SU-DHL-6 (cell line): Measurements from ENCODE around the gene TLCD5.

Source experiments
- H2AFZ ChIP-seq: fragments of 200-600 bp; sonication (generic); 2 replicates; pipeline ENCODE4 v1.6.1; 2014; ENCODE audit warnings: low read depth, mild to moderate bottlenecking, moderate library complexity, mixed read lengths, antibody characterized with exemption, low read length; ENCODE audit not compliant: severe bottlenecking
- H3F3A ChIP-seq: fragments of 200-600 bp; shearing (Covaris generic); 2 replicates; pipeline ENCODE4 v1.6.0; 2016; ENCODE audit warnings: antibody characterized with exemption, mild to moderate bottlenecking; ENCODE audit not compliant: insufficient read depth
- H3K27ac ChIP-seq: fragments of 200-600 bp; sonication (generic); 2 replicates; pipeline ENCODE4 v1.5.1; 2016; ENCODE audit warnings: low read depth, mild to moderate bottlenecking, low read length, moderate library complexity, mixed read lengths
- H3K27me3 ChIP-seq: fragments of 200-600 bp; sonication (generic), shearing (Covaris generic); 2 replicates; pipeline ENCODE4 v1.6.0; 2014; ENCODE audit warnings: mild to moderate bottlenecking, low read length
- H3K36me3 ChIP-seq: fragments of 200-600 bp; sonication (generic); 2 replicates; pipeline ENCODE4 v1.6.1; 2014; ENCODE audit warnings: mild to moderate bottlenecking, low read length, mixed read lengths
- H3K4me2 ChIP-seq: fragments of 300-600, 200-600 bp; shearing (Covaris generic), sonication (generic); 2 replicates; pipeline ENCODE4 v1.6.0; 2014; ENCODE audit warnings: low read length, low read depth, mild to moderate bottlenecking; ENCODE audit not compliant: poor library complexity, severe bottlenecking
- H3K4me3 ChIP-seq: fragments of 200-600 bp; sonication (generic); 2 replicates; pipeline ENCODE4 v1.5.1; 2014; ENCODE audit warnings: antibody characterized with exemption, low read length, mild to moderate bottlenecking, mixed read lengths; ENCODE audit not compliant: insufficient read depth, poor library complexity, severe bottlenecking
- H3K79me2 ChIP-seq: fragments of 200-600 bp; sonication (generic); 2 replicates; pipeline ENCODE4 v1.6.1; 2014; ENCODE audit warnings: mild to moderate bottlenecking, low read length, moderate library complexity; ENCODE audit not compliant: insufficient read depth
- H3K9ac ChIP-seq: fragments of 200-600 bp; sonication (generic); 2 replicates; pipeline ENCODE4 v1.7.0; 2014; ENCODE audit warnings: mild to moderate bottlenecking, low read length
- H3K9me2 ChIP-seq: fragments of 200-600 bp; sonication (generic); replicated peaks from 2 replicates; pipeline ENCODE4 v1.6.1; 2014; ENCODE audit warnings: low read length; ENCODE audit not compliant: insufficient read depth
- H3K9me3 ChIP-seq: fragments of 200-600 bp; sonication (generic); 2 replicates; pipeline ENCODE4 v1.6.1; 2014; ENCODE audit warnings: low read length, mixed read lengths; ENCODE audit not compliant: insufficient read depth
- H4K20me1 ChIP-seq: fragments of 200-600 bp; sonication (generic); 2 replicates; pipeline ENCODE4 v1.6.1; 2014; ENCODE audit warnings: low read depth, mild to moderate bottlenecking, antibody characterized with exemption, low read length, moderate library complexity, mixed read lengths
- CTCF ChIP-seq: fragments of 200-600 bp; sonication (generic); IDR thresholded peaks from one replicate; pipeline ENCODE4 v1.5.1; 2017; ENCODE audit warnings: antibody characterized with exemption, mild to moderate bottlenecking, low read length, moderate library complexity; ENCODE audit not compliant: insufficient read depth, poor library complexity, severe bottlenecking
- EZH2phosphoT487 ChIP-seq: fragments of 200-600 bp; sonication (generic), shearing (Covaris generic); conservative IDR thresholded peaks from 2 replicates; pipeline ENCODE4 v1.6.1; 2018; ENCODE audit warnings: mild to moderate bottlenecking, antibody characterized with exemption, low read length, moderate library complexity, mixed read lengths

The TLCD5 gene

DNA sequence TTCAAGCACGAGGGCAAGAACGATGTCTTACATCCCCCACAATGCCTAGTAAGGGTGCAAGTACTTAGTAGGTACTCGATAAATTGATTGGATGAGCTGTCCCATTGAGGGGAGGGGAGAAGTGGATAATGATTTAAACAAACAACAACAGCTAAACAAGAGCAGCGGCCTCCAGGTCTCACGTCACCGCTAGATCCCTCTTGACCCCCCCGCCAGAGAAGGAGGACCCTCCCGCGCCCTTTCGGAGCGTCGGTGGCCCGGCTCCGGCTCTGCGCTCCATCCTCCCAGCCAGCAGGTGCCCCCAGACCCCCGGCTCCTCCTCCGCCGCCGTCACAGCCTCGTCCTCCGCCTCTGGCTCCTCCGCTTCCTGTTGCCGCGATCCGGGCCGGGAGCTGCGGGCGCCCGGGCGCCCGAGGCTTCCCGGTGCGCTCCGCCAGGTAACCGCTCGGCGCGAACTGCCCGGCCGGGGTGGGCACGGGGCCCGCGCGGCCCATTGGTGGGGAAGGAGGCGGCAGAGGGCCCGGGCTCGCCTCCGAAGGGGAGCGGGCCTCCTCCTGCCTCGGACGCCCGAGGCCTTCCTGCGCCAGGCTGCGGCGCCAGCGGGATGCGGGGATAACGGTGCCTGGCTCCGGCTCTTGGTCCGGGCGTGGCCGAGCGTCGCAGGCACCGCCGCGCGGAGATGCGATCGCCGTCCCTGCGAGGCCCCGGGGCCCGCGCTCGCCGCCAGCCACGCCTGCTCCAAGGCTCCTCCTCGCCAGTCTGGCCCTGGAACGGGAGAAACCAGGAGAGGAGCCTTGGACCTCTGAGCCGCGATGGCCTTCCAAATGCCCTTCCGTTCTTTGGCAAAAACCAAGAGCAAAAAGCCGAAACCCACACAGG lies at the start of gene TLCD5:
Gene TLCD5, plus strand, starts transcription at position 368 of the 879 bp plus-strand sequence. CDS start 2,143 bp downstream, outside the sequence.
- peak within 1 kb of the TSS; percentile 11 for H2AFZ ChIP-seq

DNA sequence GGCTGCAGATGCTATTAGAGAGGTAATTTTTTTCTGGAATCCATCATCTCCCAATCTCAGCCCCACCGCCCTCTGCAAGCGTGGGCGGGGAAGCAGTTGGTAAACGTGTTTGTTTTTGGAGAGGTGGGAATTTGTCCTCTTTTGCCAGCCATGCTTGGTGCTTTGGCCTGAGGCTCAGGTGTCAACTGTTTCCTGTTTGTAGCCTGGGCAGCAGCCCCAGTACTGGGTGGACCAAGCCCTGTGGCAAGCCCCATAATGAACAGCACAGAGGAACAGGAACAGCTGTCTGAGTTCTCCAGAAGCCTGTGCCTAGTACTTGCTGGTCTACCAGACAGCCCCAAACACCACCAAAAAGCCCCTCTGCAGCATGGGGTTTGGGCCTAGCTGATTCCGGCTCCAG lies 45.6 kb upstream of the TLCD5 start:
- no peaks in the 10 kb centered on the region; the same call in 1 of the 2 replicates for H3K27me3 ChIP-seq
- H3K4me2 ChIP-seq = no peak overlapping the region
- H3K9ac ChIP-seq = no peak overlapping the region
- no peaks in the 10 kb centered on the region for H3K9me2 ChIP-seq
- H3K79me2 ChIP-seq = no peaks in the 10 kb centered on the region
- no peaks in the 10 kb centered on the region for H3K9me3 ChIP-seq
- H3F3A ChIP-seq = no peaks in the 10 kb centered on the region
- no peak overlapping the region for H3K4me3 ChIP-seq
- no peak overlapping the region for H3K27ac ChIP-seq
- H4K20me1 ChIP-seq = no peaks in the 10 kb centered on the region
- TF ChIP-seq CTCF (no peak), EZH2phosphoT487 (no peak)
- H2AFZ ChIP-seq = no peak overlapping the region
- no peaks in the 10 kb centered on the region for H3K36me3 ChIP-seq

More for the DNA sequence above, at the start of gene TLCD5:
- no peak within 1 kb of the TSS for H3K27ac ChIP-seq
- peak within 1 kb of the TSS; percentile 10; the same call in 1 of the 2 replicates for H3K9ac ChIP-seq
- H3K27me3 ChIP-seq = no peaks in the 10 kb centered on the region
- H3K36me3 ChIP-seq = no peaks in the 10 kb centered on the region
- H3F3A ChIP-seq = no peaks in the 10 kb centered on the region
- H3K79me2 ChIP-seq = no peaks in the 10 kb centered on the region
- no peaks in the 10 kb centered on the region for H3K9me2 ChIP-seq
- peak within 1 kb of the TSS; percentile 17 for H3K4me3 ChIP-seq
- no peaks in the 10 kb centered on the region for H4K20me1 ChIP-seq
- peak within 1 kb of the TSS; percentile 29 for H3K4me2 ChIP-seq
- TF ChIP-seq CTCF (no peak), EZH2phosphoT487 (no peak)
- no peaks in the 10 kb centered on the region for H3K9me3 ChIP-seq

GRCh38 chr11:120280600-120281051 lies 44.5 kb upstream of the TLCD5 start:
- Histone ChIP-seq H3K27ac (no peak overlapping the region), H4K20me1 (no peaks in the 10 kb centered on the region), H3K9me3 (no peaks in the 10 kb centered on the region), H2AFZ (no peak overlapping the region), H3K4me3 (no peak overlapping the region), H3K79me2 (no peaks in the 10 kb centered on the region), H3K9me2 (no peaks in the 10 kb centered on the region), H3K9ac (no peak overlapping the region), H3K36me3 (no peaks in the 10 kb centered on the region), H3K27me3 (no peaks in the 10 kb centered on the region), H3K4me2 (no peak overlapping the region), H3F3A (no peaks in the 10 kb centered on the region)
- TF ChIP-seq EZH2phosphoT487 = no peak
- TF ChIP-seq CTCF = no peak
